ENCODE data around the gene MRPS27.

The MRPS27 gene

GRCh38 chr5:72182686-72183085 lies 137.4 kb downstream of the MRPS27 start:
- Histone ChIP-seq H3K9ac (no peak overlapping the region), H3K27me3 (ENCODE audit: insufficient read depth, low read depth) (no peaks in the 10 kb centered on the region; the same call in 1 of the 2 replicates), H3K36me3 (ENCODE audit: insufficient read depth) (no peaks in the 10 kb centered on the region), H3K79me2 (ENCODE audit: insufficient read depth, low read depth) (no peaks in the 10 kb centered on the region), H2AFZ (ENCODE audit: low read depth) (no peak overlapping the region), H3K4me3 (IDR thresholded peaks at IDR 0.05; ENCODE audit: insufficient read depth, low read depth, low read length) (no peak overlapping the region), H3K4me1 (ENCODE audit: low read depth, poor library complexity, severe bottlenecking) (no peaks in the 10 kb centered on the region), H3K4me2 (no peak overlapping the region), H3K27ac (no peak overlapping the region), H4K20me1 (ENCODE audit: insufficient read depth) (no peaks in the 10 kb centered on the region)
- no peak for TF ChIP-seq CTCF (conservative IDR thresholded peaks at IDR 0.05; ENCODE audit: low read depth, low read length)

- TF ChIP-seq CTCF (conservative IDR thresholded peaks at IDR 0.05; ENCODE audit: low read depth, low read length) = no peak
- H3K4me2 ChIP-seq = no peak overlapping the region
- H3K4me3 ChIP-seq (IDR thresholded peaks at IDR 0.05; ENCODE audit: insufficient read depth, low read depth, low read length) = no peak overlapping the region
- H4K20me1 ChIP-seq (ENCODE audit: insufficient read depth) = no peaks in the 10 kb centered on the region
- no peaks in the 10 kb centered on the region for H3K36me3 ChIP-seq (ENCODE audit: insufficient read depth)
- no peaks in the 10 kb centered on the region; the same call in 1 of the 2 replicates for H3K27me3 ChIP-seq (ENCODE audit: insufficient read depth, low read depth)
- no peak overlapping the region for H3K27ac ChIP-seq
- no peaks in the 10 kb centered on the region for H3K4me1 ChIP-seq (ENCODE audit: low read depth, poor library complexity, severe bottlenecking)
- H2AFZ ChIP-seq (ENCODE audit: low read depth) = no peak overlapping the region
- H3K9ac ChIP-seq = no peak overlapping the region
- H3K79me2 ChIP-seq (ENCODE audit: insufficient read depth, low read depth) = no peaks in the 10 kb centered on the region
Measured at GRCh38 chr5:72180925-72181324, 139.1 kb downstream of the MRPS27 start.

GRCh38 chr5:72179816-72180440 lies 140.1 kb downstream of the MRPS27 start:
- TF ChIP-seq CTCF (conservative IDR thresholded peaks at IDR 0.05; ENCODE audit: low read depth, low read length) = no peak
- no peak overlapping the region for H3K4me3 ChIP-seq (IDR thresholded peaks at IDR 0.05; ENCODE audit: insufficient read depth, low read depth, low read length)
- H3K36me3 ChIP-seq (ENCODE audit: insufficient read depth) = no peaks in the 10 kb centered on the region
- no peaks in the 10 kb centered on the region for H3K79me2 ChIP-seq (ENCODE audit: insufficient read depth, low read depth)
- H3K4me2 ChIP-seq = no peak overlapping the region
- no peaks in the 10 kb centered on the region; the same call in 1 of the 2 replicates for H3K27me3 ChIP-seq (ENCODE audit: insufficient read depth, low read depth)
- H3K27ac ChIP-seq = no peak overlapping the region
- H3K9ac ChIP-seq = no peak overlapping the region
- no peaks in the 10 kb centered on the region for H4K20me1 ChIP-seq (ENCODE audit: insufficient read depth)
- H3K4me1 ChIP-seq (ENCODE audit: low read depth, poor library complexity, severe bottlenecking) = no peaks in the 10 kb centered on the region
- no peak overlapping the region for H2AFZ ChIP-seq (ENCODE audit: low read depth)

DNA sequence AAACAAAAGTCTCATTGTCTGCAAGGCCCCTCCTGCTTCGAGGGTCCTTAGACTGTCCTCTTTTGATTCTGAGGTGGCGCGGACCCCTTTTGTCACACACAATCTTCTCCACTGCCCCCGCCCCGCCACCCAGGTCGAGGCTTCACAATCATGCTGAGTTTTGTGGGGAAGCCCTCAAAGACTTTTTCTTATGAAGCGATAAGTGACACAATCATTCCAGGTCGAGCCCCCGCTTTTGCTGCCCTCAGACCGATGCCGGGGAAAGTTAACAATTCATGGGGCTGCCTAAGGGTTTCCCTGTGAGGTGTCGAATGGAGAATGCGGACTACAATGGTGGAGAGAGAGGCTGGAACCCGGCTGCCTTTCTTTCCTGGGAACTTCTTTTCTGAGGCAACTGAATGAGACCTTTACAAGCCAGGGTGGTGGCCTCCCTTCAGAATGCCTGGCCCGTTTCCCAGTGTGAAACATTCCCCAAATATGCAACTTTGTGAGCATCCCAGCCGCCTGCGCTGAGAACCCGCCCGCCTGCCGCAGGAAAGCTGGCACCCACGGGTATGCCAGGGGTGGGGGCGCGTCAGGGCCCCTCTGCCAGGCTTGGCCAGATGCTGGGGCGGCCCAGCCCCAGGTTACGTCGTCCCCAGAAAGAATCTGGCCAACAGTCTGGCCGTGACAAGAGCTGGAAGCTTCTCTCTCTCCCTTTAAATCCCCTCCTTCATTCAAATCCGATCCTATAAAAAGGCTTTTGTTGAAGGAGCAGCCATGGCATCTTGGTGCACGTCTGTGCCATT lies 140.8 kb downstream of the MRPS27 start:
- no peaks in the 10 kb centered on the region for H3K36me3 ChIP-seq (ENCODE audit: insufficient read depth)
- no peak overlapping the region for H3K4me3 ChIP-seq (IDR thresholded peaks at IDR 0.05; ENCODE audit: insufficient read depth, low read depth, low read length)
- H2AFZ ChIP-seq (ENCODE audit: low read depth) = no peak overlapping the region
- H3K27me3 ChIP-seq (ENCODE audit: insufficient read depth, low read depth) = no peaks in the 10 kb centered on the region; the same call in 1 of the 2 replicates
- no peak for TF ChIP-seq CTCF (conservative IDR thresholded peaks at IDR 0.05; ENCODE audit: low read depth, low read length)
- no peak overlapping the region for H3K9ac ChIP-seq
- no peak overlapping the region for H3K27ac ChIP-seq
- no peak overlapping the region for H3K4me2 ChIP-seq
- no peaks in the 10 kb centered on the region for H3K4me1 ChIP-seq (ENCODE audit: low read depth, poor library complexity, severe bottlenecking)
- H3K79me2 ChIP-seq (ENCODE audit: insufficient read depth, low read depth) = no peaks in the 10 kb centered on the region
- no peaks in the 10 kb centered on the region for H4K20me1 ChIP-seq (ENCODE audit: insufficient read depth)
